ENCODE data around the gene FLII. TPM values are rescaled to one million over a fixed set of nuclear protein-coding genes. Genes with fewer than 3 reads are reported as not detected.

Gene FLII
- polyA plus RNA-seq, 1 of the 3 experiments (the other 2 are of a cell fraction) = 244 TPM

GRCh38 chr17:18277076-18277475 is 18.5 kb upstream of the FLII start:
- H3K27me3 ChIP-seq (ENCODE audit: insufficient read depth) = no peaks in the 10 kb centered on the region
- no peak overlapping the region for H3K4me2 ChIP-seq
- H2AFZ ChIP-seq (ENCODE audit: low read depth) = no peak overlapping the region
- H3K27ac ChIP-seq (ENCODE audit: low read depth in 2 of 2, low read length in 1 of 2) = no peak overlapping the region
- no peak for TF ChIP-seq GABPA (IDR thresholded peaks at IDR 0.05; ENCODE audit: low read depth)
- no peak for TF ChIP-seq GATA2 (CRISPR knock-in tag; IDR thresholded peaks at IDR 0.05)
- TF ChIP-seq TEAD4 (IDR thresholded peaks at IDR 0.05; ENCODE audit: borderline replicate concordance, insufficient read depth) = no peak
- TF ChIP-seq POLR2AphosphoS5 (IDR thresholded peaks at IDR 0.05; ENCODE audit: low read depth, low read length) = no peak
- no peak for TF ChIP-seq SMC3 (IDR thresholded peaks at IDR 0.05; ENCODE audit: low read depth, low read length)
- ChIA-PET POLR2A (no interaction called here), CTCF (interaction anchor here (1.5 kb wide), 1 partner anchor 28 kb away, joined by 5 read pairs; no protein-coding TSS in a partner anchor)
- peaks cover 5% of the 10 kb centered on the region for H3F3A ChIP-seq (replicated peaks; ENCODE audit: insufficient read depth)
- DNase-seq = no peak
- H3K9ac ChIP-seq = no peak overlapping the region
- whole genome bisulfite sequencing (ENCODE audit: low lambda C conversion rate) = 88% methylated on average over 1 of the region's 1 CpG
- no peaks in the 10 kb centered on the region for H3K9me2 ChIP-seq
- peaks cover 30 to 62% of the 10 kb centered on the region in 2 experiments for H3K36me3 ChIP-seq (replicated peaks in 1 of 2; ENCODE audit: control insufficient read depth in 1 of 2, insufficient read depth in 2 of 2, low read length in 1 of 2)
- H3K4me1 ChIP-seq (ENCODE audit: control insufficient read depth in 1 of 2, insufficient read depth in 2 of 2, low read depth in 1 of 2, low read length in 1 of 2) = no peaks in the 10 kb centered on the region
- H3K4me3 ChIP-seq (ENCODE audit: low read depth in 2 of 2, low read length in 1 of 2) = no peak overlapping the region
- H3K79me2 ChIP-seq (ENCODE audit: insufficient read depth) = no peaks in the 10 kb centered on the region
- no peaks in the 10 kb centered on the region for H4K20me1 ChIP-seq (ENCODE audit: insufficient read depth)
- H3K9me3 ChIP-seq = no peaks in the 10 kb centered on the region

- H3K27me3 ChIP-seq (ENCODE audit: insufficient read depth) = no peaks in the 10 kb centered on the region
- no peaks in the 10 kb centered on the region for H3K9me3 ChIP-seq
- TF ChIP-seq GABPA (IDR thresholded peaks at IDR 0.05; ENCODE audit: low read depth) = no peak
- ChIA-PET CTCF (interaction anchor here (0.7 to 1.5 kb wide), 3 partner anchors 10 to 21 kb away, joined by 3 to 5 read pairs (median 4); no protein-coding TSS in a partner anchor), POLR2A (no interaction called here)
- H3K9ac ChIP-seq = no peak overlapping the region
- H4K20me1 ChIP-seq (ENCODE audit: insufficient read depth) = no peaks in the 10 kb centered on the region
- 96% methylated on average over 10 of the region's 14 CpGs for WGBS (ENCODE audit: low lambda C conversion rate)
- DNase-seq = no peak
- no peak overlapping the region for H3K4me3 ChIP-seq (ENCODE audit: low read depth in 2 of 2, low read length in 1 of 2)
- H3K9me2 ChIP-seq = no peaks in the 10 kb centered on the region
- H2AFZ ChIP-seq (ENCODE audit: low read depth) = no peak overlapping the region
- H3F3A ChIP-seq (replicated peaks; ENCODE audit: insufficient read depth) = peaks cover 7% of the 10 kb centered on the region
- H3K4me2 ChIP-seq = no peak overlapping the region
- H3K27ac ChIP-seq (ENCODE audit: low read depth in 2 of 2, low read length in 1 of 2) = no peak overlapping the region
- H3K36me3 ChIP-seq (replicated peaks in 1 of 2; ENCODE audit: control insufficient read depth in 1 of 2, insufficient read depth in 2 of 2, low read length in 1 of 2) = peaks cover 3 to 18% of the 10 kb centered on the region in 2 experiments
- H3K4me1 ChIP-seq (ENCODE audit: control insufficient read depth in 1 of 2, insufficient read depth in 2 of 2, low read depth in 1 of 2, low read length in 1 of 2) = no peaks in the 10 kb centered on the region; a peak in 2 of 4 replicates
- no peaks in the 10 kb centered on the region for H3K79me2 ChIP-seq (ENCODE audit: insufficient read depth)
These were observed 11.8 kb upstream of the FLII start for GRCh38 chr17:18270046-18270931.

GRCh38 chr17:18267927-18268711 is 9.6 kb upstream of the FLII start:
- Histone ChIP-seq H3K4me3 (ENCODE audit: low read depth in 2 of 2, low read length in 1 of 2) (no peak overlapping the region), H3K36me3 (replicated peaks in 1 of 2; ENCODE audit: control insufficient read depth in 1 of 2, insufficient read depth in 2 of 2, low read length in 1 of 2) (peaks cover 3 to 28% of the 10 kb centered on the region in 2 experiments), H4K20me1 (ENCODE audit: insufficient read depth) (no peaks in the 10 kb centered on the region), H3K9me3 (no peaks in the 10 kb centered on the region), H3K4me2 (no peak overlapping the region), H3F3A (replicated peaks; ENCODE audit: insufficient read depth) (peaks cover 7% of the 10 kb centered on the region), H3K79me2 (ENCODE audit: insufficient read depth) (peaks cover under 1% of the 10 kb centered on the region; the same call in 1 of the 2 replicates), H3K27me3 (ENCODE audit: insufficient read depth) (no peaks in the 10 kb centered on the region), H2AFZ (ENCODE audit: low read depth) (no peak overlapping the region), H3K4me1 (ENCODE audit: control insufficient read depth in 1 of 2, insufficient read depth in 2 of 2, low read depth in 1 of 2, low read length in 1 of 2) (no peaks in the 10 kb centered on the region; a peak in 2 of 4 replicates), H3K27ac (ENCODE audit: low read depth in 2 of 2, low read length in 1 of 2) (no peak overlapping the region), H3K9ac (no peak overlapping the region), H3K9me2 (no peaks in the 10 kb centered on the region)
- DNase-seq = no peak
- WGBS (ENCODE audit: low lambda C conversion rate) = 76% methylated on average over 10 of the region's 14 CpGs
- ChIA-PET POLR2A (no interaction called here), CTCF (interaction anchor here (1.3 kb wide), 1 partner anchor 11 kb away, joined by 4 read pairs; no protein-coding TSS in a partner anchor)
- TF ChIP-seq GABPA (IDR thresholded peaks at IDR 0.05; ENCODE audit: low read depth) (no peak), YY1 (IDR thresholded peaks at IDR 0.05; ENCODE audit: low read depth) (no peak), MAX (IDR thresholded peaks at IDR 0.05; ENCODE audit: low read depth) (no peak), RCOR1 (IDR thresholded peaks at IDR 0.05; ENCODE audit: low read length) (no peak)

All from SK-N-SH (cell line).